Measurements from ENCODE around the gene MCC.

- TF ChIP-seq, protein P1, sequence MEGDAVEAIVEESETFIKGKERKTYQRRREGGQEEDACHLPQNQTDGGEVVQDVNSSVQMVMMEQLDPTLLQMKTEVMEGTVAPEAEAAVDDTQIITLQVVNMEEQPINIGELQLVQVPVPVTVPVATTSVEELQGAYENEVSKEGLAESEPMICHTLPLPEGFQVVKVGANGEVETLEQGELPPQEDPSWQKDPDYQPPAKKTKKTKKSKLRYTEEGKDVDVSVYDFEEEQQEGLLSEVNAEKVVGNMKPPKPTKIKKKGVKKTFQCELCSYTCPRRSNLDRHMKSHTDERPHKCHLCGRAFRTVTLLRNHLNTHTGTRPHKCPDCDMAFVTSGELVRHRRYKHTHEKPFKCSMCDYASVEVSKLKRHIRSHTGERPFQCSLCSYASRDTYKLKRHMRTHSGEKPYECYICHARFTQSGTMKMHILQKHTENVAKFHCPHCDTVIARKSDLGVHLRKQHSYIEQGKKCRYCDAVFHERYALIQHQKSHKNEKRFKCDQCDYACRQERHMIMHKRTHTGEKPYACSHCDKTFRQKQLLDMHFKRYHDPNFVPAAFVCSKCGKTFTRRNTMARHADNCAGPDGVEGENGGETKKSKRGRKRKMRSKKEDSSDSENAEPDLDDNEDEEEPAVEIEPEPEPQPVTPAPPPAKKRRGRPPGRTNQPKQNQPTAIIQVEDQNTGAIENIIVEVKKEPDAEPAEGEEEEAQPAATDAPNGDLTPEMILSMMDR (IDR thresholded peaks at IDR 0.05) = no peak
- TF ChIP-seq POLR2AphosphoS5 (IDR thresholded peaks at IDR 0.05) = no peak
Measured at GRCh38 chr5:113085880-113086409, 402.3 kb downstream of the MCC start.
